ENCODE data around the gene TLE5. TPM values are rescaled to one million over a fixed set of nuclear protein-coding genes. Genes with fewer than 3 reads are reported as not detected.

The TLE5 gene
- 93.0 and 114 TPM in 2 replicates for total RNA-seq

GRCh38 chr19:3062165-3063105 is at the start of gene TLE5:
Gene TLE5, minus strand, starts transcription at chr19:3062495. Its CDS starts 295 bp downstream, at chr19:3062200.

GRCh38 chr19:3029065-3029923 is 33.0 kb downstream of the TLE5 start, which contains the start of gene TLE2:
Gene TLE2, minus strand, starts transcription at chr19:3029280. Its CDS starts 376 bp downstream, at chr19:3028904.

Other genes with a start within 250 kb of the TLE5 start
- 3.4 and 3.9 TPM in 2 replicates for gene ZNF554, start 242.6 kb downstream of the TLE5 start, total RNA-seq
- gene ZNF555, start 221.0 kb downstream of the TLE5 start, total RNA-seq: 5.6 and 6.4 TPM in 2 replicates
- not detected in 2 replicates for gene ZNF556, start 195.2 kb downstream of the TLE5 start, total RNA-seq
- 2.6 and 4.2 TPM in 2 replicates for gene ZNF57, start 161.6 kb downstream of the TLE5 start, total RNA-seq
- gene ZNF77, start 117.5 kb downstream of the TLE5 start, total RNA-seq: 3.6 and 5.7 TPM in 2 replicates
- 1.7 TPM in 2 replicates for gene TLE6, start 84.9 kb downstream of the TLE5 start, total RNA-seq
- gene TLE2, start 33.2 kb downstream of the TLE5 start, total RNA-seq: 4.8 and 6.0 TPM in 2 replicates
- 41.3 and 45.6 TPM in 2 replicates for gene GNA11, start 31.9 kb upstream of the TLE5 start, total RNA-seq
- gene GNA15, start 73.5 kb upstream of the TLE5 start, total RNA-seq: 0.09 TPM in 1 of 2 replicates, not detected in the other
- gene S1PR4, start 116.3 kb upstream of the TLE5 start, total RNA-seq: 0.87 and 0.95 TPM in 2 replicates
- 23.4 and 24.1 TPM in 2 replicates for gene NCLN, start 123.4 kb upstream of the TLE5 start, total RNA-seq
- gene CELF5, start 162.2 kb upstream of the TLE5 start, total RNA-seq: 0.11 TPM in 1 of 2 replicates, not detected in the other

Data from dermis lymphatic vessel endothelial cell (primary cell).